PC-3 (cell line): ENCODE results near the gene RAP1GAP2.

Experiments
- CTCF ChIP-seq: fragments of 300-600 bp; sonication (generic); conservative IDR thresholded peaks from 2 replicates; pipeline ENCODE4 v1.5.1; 2017; ENCODE audit warnings: antibody characterized with exemption, low read depth, mild to moderate bottlenecking, low read length
- EZH2 ChIP-seq: fragments of 300-600 bp; sonication (generic); IDR thresholded peaks from one replicate; pipeline ENCODE4 v1.6.1; 2017; ENCODE audit warnings: antibody characterized with exemption, mild to moderate bottlenecking, low read length; ENCODE audit not compliant: unreplicated experiment
- EZH2phosphoT487 ChIP-seq: fragments of 300-600 bp; sonication (generic); IDR thresholded peaks from 2 replicates; pipeline ENCODE4 v1.6.1; 2018; ENCODE audit warnings: mild to moderate bottlenecking, antibody characterized with exemption, low read length, borderline replicate concordance

GRCh38 chr17:2750721-2751120, 45.5 kb upstream of the RAP1GAP2 start:
- TF ChIP-seq CTCF: no peak
- TF ChIP-seq EZH2phosphoT487: no peak
- TF ChIP-seq EZH2: no peak
